ENCODE results near the gene ANGEL1. TPM values are rescaled to one million over a fixed set of nuclear protein-coding genes. Genes with fewer than 3 reads are reported as not detected.

The ANGEL1 gene
- total RNA-seq, 2 experiments from 2014 or later, result 14.6 to 15.9 TPM

Other genes starting within 250 kb of the ANGEL1 start
- gene VASH1, start 51.4 kb downstream of the ANGEL1 start, total RNA-seq, result 1 to 10 TPM; 6.1 TPM
- gene LRRC74A, start 13.5 kb upstream of the ANGEL1 start, total RNA-seq, result not detected
- 10 to 100 TPM; 38.5 to 41.1 TPM for gene IRF2BPL, start 215.8 kb upstream of the ANGEL1 start, total RNA-seq